HG02798 (cell line): Measurements from ENCODE around the gene ACSM2B.
"Not testable (repeated sequence)": the region's sequence is repeated elsewhere in the genome, so short reads cannot be mapped to it uniquely, and the experiment has no call there.

Experiments
- ATAC-seq: cut with Tn5 transposase; IDR thresholded peaks from one replicate; pipeline ENCODE4 v1.9.1; 2021; ENCODE audit warnings: mild to moderate bottlenecking; ENCODE audit not compliant: unreplicated experiment, poor library complexity

The ACSM2B gene, protein sequence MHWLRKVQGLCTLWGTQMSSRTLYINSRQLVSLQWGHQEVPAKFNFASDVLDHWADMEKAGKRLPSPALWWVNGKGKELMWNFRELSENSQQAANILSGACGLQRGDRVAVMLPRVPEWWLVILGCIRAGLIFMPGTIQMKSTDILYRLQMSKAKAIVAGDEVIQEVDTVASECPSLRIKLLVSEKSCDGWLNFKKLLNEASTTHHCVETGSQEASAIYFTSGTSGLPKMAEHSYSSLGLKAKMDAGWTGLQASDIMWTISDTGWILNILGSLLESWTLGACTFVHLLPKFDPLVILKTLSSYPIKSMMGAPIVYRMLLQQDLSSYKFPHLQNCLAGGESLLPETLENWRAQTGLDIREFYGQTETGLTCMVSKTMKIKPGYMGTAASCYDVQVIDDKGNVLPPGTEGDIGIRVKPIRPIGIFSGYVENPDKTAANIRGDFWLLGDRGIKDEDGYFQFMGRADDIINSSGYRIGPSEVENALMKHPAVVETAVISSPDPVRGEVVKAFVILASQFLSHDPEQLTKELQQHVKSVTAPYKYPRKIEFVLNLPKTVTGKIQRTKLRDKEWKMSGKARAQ

DNA sequence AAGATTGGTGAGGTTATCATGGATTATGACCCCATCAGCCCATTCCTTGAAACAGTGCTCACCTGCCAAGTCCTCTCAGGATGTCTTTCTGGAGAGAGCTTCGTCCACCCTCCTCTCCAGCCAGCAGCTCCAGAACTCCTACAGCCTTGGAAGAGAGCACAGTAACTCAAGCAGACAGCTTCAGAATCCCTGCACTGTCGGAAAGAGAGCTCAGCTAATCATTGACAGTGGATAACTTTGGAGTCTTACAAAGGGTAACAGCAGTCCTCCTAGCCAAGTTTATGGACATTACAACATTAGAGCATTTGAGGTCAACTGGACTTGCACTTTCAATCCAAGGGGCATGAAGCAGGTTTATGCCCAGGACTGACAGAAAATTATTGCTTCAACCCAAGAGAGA, at the start of gene ACSM2B:
Gene ACSM2B (minus strand): TSS at position 223 of the 400 bp plus-strand sequence. CDS start 11,522 bp downstream, outside the sequence.
- ATAC-seq, result not testable (repeated sequence)

DNA sequence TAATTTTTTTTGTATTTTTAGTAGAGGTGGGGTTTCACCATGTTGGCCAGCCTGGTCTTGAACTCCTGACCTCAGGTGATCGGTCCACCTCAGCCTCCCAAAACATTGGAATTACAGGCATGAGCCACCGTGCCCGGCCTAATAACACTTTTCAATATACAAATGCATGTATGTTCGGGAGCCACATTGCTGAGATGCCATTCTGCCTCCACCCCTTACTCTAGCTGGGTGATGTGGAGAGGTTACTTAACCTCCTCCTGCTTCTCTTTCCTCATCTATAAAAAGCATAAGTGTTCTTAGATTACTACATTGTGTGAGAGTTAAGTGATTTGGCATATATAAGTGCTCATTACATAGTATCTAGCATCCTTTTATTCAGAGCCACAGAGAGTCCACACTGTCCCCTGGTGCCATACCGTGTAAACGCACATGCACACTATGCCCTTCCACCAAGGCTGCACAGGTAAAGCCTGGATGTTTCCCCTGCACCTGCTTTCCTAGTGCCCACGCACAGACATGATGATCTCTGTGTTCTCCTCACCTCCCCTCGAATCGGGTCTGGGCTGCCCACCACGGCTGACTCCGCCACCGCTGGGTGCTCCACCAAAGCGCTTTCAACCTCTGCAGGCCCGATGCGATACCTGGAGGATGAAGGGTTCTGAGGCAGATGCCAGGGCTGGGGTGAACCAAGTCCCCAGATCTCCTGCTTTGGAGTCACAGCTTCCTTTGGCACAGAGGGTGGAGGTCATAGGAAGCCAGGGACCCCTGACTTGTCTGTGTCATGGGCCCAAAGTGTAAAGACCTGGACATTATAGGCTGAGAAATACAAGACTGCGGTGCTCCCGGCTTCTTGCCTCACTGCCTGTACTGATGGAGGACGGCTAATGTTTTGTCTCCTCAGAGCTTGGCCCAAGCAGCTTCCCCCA, 49.0 kb upstream of the ACSM2B start:
- no peak for ATAC-seq

DNA sequence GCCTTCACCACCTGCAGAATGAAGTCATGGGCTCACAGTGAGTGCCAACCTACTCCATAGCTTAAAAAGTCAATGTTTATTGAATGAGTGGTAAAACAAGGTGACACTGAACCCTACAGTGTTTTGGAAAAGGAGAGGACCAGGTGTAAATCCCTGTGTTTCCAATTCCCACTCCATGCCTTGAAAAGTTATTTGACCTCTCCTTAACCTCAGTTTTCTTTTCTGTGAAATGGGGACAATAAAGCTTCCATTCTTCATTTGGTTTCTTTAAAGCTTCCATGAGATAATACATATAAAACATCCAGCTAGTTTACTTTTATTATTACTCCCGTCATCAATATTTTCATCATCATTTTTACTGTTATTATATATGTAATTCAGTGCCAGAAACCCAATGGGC, 48.0 kb upstream of the ACSM2B start:
- ATAC-seq, result no peak

DNA sequence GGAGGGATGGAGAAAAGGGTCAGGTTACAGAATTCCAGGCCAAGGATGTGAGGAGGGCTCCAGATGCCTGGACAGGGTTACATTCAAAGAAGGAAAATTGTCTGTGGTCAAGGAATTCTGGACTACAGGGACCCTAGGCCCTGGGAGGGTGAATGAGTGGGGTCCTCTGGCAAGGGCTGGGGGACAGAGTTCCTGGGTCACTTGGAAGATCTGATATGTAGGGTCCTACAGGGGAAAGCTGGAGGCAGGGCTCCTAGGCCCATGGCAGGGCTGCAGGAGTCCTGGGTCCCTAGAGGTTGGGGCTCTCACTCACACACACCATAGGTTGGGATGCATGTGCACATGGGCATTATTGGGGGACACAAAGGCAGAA, 46.3 kb upstream of the ACSM2B start:
- no peak for ATAC-seq

DNA sequence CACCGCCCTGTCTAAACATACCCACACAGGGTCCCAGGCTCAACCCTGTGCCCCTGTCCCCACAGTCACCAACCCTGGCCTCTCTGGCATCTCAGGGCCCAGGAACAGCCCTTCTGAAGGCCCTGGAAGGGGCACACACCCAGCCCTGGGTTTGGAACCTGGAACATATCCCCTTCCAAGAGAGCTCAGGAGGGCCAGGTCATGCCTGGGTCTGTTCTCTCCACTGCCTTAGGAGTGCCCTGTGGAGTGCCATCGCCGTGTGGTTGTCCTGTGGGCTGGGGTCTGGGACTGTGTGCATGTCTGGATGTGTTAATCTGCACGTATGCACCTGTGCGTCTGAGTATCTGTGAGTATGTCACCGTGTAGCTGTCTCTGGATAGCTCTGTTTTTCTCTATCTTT, 45.2 kb upstream of the ACSM2B start:
- ATAC-seq, result no peak

DNA sequence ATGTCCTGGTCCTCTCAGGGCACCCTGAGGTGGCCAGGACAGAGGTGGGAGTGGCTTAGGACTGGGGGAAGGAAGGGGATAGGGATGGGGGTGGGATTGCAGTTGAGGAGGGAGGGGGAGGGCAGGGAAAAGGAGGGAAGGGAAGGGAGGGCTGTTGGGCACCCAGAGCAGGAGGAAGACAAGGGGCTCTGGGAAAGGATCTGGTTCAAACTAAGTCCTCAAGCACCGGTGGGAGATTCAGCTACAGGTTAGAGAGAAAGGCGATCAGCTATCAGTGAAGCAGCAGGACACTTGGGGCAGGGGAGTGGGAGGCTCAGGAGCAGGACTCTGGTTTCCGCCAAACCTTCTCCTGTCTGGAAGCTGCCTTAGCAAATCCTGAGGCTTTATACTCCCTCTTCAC, 44.6 kb upstream of the ACSM2B start:
- ATAC-seq, result no peak

DNA sequence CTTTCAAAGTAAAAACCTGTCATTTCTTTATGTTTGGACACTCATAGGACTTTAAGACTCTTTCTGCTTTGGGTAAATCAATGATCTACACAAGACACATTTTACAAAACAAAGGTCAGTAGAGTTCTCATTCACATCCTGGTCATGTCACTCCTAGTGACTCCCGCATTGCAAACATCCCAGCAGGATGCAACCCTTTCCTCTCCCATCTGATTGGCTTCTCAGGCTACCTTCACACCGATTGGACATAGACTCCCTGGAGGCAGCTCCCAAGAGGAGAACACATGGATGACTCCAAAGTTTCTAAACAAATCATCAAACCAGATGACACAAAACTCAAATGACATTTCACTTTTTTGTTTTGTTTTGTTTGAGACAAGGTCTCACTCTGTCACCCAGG, 43.8 kb upstream of the ACSM2B start:
- ATAC-seq, result no peak

DNA sequence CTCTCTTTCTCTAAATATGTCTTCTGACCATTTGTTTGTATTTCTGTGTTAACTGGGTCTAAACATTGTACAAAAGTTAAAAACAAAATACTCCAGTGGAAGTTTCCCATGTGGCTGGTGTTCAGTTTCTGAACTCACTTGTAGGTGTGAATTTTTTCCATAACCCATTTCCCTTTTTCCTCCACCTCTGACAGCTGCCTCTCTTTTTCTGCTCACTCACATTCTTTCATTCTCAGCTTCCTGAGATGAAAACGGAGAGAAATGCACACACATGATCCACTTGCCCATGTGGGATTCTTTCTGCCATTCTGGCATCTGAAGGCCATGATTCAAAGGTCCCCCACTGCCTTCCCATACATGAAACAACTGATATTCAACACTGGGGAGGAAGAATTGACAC, 41.1 kb upstream of the ACSM2B start:
- ATAC-seq, result no peak

DNA sequence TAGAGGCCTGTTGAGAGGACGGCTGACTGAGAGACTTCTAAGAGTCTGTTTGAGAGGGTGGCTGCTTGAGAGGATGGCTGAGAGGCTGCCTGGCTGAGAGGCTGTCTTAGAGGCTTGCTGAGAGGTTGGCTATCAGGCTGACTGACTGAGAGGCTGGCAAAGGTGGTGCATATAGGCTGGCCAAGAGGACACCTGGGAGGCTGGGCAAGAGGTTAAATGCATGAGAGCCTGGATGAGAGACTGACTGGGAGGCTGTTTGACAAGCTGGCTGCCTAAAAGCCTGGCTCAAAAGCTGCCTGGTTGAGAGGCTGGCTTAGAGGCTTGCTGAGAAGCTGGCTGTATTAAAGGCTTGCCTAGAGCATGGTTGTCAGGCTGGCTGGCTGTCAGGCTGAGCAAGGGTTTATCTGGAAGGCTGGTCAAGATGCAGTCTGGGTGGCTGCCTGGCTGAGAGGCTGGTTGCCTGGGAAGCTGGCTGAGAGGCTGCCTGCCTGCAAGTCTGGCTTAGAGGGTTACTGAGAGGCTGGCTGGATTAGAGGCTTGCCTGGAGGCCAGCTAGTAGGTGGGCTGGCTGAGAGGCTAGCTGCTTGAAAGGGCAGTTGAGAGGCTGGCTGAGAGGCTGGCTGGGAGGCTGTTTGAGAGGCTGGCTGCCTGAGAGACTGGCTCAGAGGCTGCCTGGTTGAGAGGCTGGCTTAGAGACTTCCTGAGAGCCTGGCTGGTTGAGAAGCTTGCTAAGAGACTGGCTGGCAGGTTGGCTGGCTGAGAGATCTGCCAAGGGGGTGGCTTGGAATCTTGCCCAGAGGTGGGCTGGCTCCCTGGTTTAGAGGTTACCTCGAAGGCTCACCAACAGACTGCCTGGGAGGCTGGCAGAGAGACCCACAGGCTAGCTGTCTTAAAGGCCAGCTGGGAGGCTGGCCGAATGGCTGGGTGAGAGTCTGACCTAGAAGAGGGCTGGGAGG, 38.3 kb upstream of the ACSM2B start:
- no peak for ATAC-seq

DNA sequence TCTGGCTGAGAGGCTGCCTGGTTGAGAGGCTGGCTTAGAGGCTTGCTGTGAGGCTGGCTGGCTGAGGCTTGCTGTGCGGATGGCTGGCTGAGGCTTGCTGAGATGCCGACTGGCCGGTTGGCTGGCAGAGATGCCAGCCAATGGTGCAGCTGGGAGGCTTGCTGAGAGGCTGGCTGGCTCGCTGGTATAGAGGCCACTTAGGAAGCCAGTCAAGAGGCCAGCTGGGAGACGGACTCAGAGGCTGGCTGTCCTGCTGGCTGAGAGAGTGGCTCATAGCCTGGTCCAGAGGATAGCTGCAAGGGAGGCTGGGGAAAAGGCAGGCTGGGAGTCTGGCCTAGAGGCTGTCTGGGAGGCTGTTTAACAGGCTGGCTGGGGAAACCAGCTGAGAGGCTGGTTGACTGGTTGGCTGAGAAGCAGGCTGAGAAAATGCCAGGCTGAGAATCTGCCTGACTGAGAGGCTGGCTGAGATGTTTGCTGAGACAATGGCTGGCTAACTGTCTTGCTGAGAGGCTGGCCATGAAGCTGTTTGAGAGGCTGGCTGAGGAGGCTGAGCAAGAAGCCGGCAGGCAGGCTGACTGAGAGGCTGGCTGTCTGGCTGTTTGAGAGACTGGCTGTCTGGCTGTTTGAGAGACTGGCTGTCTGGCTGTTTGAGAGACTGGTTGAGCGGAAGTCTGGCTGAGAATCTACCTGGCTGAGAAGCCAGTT, 37.5 kb upstream of the ACSM2B start:
- ATAC-seq, result no peak

DNA sequence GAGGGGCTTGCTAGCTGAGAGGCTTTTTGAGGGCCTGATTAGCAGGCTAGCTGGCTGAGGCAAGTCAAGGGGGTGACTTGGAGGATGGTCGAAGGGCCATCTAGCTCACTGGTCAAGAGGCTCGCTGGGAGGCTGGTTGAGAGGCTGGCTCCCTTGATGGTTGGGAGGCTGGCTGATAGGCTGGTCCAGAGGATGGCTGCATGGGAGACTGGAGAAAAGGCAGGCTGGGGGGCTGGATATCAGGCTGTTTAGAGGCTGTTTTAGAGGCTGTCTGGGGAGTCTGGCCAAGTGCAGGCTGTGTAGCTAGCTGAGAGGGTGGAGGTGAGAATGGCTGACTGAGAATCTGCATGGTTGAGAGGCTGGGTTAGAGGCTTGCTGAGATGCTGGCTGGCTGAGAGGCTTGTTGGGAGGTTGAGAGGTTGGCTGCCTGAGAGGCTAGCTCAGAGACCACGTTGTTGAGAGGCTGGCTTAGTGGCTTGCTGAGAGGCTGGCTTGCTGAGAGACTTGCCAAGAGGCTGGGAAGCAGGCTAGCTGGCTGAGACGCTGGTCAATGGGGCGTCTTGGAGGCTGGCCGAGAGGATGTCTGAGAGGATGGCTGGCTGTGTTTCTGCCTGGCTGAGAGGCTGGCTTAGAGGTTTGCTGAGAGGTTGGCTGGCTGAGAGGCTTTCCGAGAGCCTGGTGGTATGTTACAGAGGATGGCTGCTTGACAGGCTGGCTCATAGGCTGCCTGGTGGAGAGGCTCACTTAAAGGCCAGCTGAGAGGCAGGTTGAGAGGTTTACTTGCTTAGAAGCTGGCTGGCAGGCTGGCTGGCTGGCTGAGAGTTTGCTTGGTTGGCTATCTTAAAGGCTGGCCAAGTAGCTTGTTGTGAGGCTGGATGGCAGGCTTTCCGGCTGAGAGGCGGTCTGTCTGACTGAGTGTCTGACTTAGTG, 36.6 kb upstream of the ACSM2B start:
- no peak for ATAC-seq

DNA sequence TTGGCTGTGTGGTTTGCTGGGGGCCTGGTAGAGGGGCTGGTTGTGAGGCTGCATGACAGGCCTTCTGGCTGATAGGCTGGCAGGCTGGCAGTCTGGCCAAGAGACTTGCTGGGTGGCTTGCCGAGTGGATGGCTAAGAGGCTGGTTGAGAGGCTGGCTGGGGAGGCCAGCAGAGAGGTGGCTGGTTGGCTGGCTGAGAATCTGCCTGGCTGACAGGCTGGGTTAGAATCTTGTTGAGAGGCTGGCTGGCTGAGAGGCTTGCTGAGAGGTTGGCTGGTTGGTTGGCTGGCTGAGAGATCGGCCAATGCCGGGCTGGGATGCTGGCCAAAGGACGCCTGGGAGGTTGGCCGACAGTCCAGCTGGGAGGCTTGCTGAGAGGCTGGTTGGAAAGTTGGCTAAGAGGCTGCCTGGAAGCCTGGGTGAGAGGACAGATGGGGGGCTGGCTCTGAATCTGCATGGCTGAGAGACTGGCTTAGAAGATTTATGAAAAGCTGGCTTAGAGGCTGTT, 35.9 kb upstream of the ACSM2B start:
- no peak for ATAC-seq

DNA sequence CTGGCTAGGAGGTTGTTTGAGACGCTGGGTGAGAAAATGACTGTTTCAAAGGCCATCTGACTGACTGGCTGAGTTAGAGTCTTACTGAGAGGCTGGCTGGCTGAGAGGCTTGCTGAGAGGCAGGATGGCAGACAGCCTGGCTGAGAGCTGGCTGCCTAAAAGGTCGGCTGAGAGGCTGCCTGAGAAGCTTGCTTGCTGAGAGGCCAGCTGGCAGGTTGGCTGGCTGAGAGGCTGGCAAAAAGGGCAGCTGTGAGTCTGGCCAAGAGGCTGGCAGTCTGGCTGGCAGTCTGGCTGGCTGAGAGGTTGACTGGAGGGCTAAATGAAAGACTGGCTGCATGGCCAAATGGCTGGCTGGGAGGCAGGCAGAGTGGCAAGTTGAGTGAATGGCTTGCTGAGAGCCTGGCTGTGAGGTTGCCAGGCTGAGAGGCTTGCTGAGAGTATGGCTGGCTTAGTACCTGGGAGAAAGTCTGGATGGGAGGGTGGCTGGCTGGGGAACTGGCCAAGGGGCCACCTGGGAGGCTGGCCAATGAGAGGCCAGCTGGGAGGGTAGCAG, 35.3 kb upstream of the ACSM2B start:
- no peak for ATAC-seq

DNA sequence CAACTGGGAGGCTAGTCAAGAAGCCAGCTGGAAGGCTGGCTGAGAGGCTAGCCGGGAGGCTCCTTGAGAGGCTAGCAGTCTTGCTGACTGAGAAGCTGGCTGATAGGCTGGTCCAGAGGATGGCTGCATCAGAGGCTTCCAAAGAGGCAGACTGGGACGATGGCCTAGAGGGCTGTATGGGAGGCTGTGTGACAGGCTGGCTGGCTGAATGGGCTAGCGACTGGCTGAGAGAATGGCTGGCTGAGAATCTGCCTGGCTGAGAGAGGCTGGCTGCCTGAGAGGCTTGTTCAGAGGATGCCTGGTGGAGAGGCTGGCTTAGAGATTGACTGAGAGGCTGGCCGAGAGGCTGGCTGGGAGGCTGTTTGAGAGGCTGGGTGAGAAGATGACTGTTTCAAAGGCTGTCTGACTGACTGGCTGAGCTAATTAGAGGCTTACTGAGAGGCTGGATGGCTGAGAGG, 34.8 kb upstream of the ACSM2B start:
- ATAC-seq, result no peak

DNA sequence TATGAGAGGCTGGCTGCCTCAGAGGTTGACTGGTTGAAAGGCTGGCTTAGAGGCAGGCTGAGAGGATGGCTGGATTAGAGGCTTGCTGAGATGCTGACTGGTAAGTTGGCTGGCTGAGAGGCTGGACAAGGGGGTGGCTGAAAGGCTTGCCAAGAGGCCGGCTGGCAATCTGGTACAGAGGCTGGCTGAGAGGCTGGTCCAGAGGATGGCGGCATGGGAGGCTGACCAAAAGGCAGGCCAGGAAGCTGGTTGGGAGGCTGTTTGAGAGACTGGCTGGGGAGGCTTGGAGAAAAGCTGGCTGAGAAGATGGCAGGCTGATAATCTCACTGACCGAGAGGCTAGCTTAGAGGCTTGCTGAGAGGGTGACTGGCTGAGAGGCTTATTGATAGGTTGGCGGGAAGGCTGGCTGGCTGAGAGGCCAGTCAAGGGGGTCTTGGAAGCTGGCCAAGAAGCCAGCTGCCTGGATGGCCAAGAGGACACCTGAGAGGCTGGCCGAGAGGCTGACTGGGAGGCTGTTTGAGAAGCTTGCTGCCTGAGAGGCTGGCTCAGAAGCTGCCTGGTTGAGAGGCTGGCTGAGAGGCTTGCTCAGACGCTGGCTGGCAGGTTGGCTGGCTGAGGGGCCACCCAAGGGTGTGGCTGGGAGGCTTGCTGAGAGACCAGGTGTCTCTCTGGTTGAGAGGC, 34.2 kb upstream of the ACSM2B start:
- ATAC-seq, result no peak

DNA sequence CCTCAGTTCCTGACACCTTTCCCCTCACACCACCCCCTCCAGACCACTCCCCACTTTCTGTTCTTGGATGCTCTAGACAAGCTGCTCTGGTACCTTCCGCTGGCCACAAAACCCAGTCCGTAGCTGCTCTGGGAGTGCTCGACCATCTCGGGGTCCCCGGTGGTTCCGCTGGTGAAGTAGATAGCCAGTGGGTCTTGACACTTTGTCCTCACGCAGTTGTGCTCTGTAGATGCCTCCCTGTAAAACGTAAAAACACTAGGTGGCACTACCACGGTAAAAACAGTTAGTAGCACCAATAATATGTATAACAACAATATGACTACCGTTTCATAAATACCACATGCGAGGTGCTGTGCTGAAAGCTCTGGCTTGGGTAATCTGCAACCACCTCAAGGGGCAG, 26.0 kb upstream of the ACSM2B start:
- ATAC-seq, result not testable (repeated sequence)

DNA sequence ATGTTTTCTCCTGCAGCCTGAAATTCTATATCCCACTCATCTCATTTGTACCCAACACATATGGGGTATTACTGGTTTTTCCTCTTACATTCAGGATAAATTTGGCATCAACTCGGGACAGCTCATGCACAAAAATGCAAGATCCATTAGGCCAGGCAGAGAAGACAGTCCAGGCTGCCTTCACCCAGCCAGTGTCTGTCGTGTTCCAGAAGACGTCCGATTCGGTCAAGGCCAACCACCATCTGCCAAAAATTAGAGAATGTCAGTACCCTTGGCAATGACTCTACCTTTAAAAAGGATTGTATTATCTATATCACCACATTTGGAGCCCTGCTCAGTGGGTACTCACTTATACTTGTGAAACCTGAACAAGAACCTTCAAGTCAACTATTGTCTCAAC, 23.3 kb upstream of the ACSM2B start:
- not testable (repeated sequence) for ATAC-seq
